GM19328 (cell line): ENCODE data around the gene TPCN1.

Experiments used
- ATAC-seq: cut with Tn5 transposase; IDR thresholded peaks from one replicate; pipeline ENCODE4 v1.9.1; 2021; ENCODE audit warnings: mild to moderate bottlenecking, moderate library complexity; ENCODE audit not compliant: unreplicated experiment

TPCN1 gene

DNA sequence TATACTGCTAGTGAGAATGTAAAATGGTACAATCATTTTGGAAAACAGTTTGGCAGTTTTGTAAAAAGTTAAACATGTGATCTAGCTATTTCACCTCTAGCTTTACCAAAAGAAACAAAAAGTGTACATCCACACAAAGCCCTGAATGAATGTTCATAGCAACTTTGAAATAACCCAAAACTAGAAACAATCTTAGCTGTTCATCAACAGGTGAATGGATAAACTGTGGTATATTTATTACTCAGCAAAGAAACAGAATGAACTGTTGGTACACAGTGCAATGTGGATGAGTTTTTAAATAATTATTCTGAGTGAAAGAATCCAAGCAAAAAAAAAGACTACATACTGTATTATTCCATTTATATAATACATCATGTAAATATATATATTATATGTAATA lies 36.3 kb downstream of the TPCN1 start:
- ATAC-seq: no peak

DNA sequence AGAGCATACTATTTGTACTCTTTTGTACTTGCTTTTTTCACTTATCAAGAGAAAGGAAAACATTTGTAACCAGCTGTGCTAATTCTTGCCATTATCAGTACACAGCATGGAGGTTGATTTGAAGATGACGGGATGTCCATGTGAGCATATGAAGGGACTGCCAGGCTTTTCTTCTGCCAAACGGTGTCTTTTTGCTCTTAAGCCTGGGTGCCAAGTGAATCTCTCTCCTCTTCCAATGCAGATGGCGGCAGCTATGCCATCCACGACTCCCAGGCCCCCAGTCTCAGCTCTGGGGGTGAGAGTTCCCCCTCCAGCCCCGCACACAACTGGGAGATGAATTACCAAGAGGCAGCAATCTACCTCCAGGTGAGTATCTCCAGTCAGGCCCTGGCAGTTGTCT lies 38.9 kb downstream of the TPCN1 start:
- ATAC-seq: no peak

DNA sequence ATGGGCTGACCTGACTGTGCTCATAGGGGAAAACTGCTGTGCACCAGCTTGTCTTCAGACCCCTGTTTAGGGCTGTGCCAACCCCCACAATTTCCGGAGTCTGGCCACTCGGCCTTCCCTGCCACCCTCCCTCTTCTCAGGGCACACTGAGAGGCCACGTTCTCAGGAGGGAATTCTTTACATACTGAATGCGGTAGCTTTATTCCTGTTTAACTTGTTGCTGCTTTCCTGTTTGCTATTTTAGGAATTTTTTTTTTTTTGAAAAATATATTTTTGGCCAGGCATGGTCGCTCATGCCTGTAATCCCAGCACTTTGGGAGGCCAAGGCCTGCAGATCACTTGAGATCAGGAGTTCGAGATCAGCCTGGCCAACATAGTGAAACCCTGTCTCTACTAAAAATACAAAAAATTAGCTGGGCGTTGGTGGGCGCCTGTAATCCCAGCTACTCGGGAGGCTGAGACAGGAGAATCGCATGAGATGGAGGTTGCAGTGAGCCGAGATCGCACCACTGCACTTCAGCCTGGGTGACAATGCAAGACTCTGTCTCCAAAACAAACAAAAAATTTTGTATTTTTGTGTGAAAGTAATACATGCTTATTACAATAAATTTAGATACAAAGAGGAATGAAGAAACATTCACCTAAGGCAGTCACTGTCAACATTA lies 39.5 kb downstream of the TPCN1 start:
- no peak for ATAC-seq

DNA sequence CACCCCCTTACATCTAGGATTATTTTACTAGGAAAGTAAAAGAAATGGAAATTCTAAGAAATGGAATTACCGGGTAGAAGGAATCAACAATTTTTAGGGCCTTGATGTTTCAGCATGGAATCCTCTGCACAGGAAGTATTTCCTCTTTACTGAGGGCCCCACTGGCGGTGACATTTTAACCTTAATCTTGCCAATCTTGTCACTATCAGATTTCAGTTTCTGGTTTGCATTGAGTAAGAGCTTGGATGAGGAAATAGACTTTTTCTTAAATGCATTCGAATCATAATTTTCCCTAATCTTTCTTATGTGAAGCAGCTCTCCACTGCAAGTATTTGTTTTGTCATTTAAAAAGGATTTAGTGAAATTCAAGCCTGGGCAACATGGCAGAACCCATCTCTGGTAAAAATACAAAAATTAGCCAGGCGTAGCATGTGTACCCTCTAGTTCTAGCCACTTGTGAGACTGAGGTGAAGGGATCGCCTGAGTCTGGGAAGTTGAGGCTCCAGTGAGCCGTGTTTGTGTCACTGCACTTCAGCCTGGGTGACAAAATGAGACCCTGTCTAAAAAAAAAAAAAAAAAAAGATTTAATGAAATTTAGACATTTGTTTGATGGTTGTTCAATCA lies 40.7 kb downstream of the TPCN1 start:
- no peak for ATAC-seq

DNA sequence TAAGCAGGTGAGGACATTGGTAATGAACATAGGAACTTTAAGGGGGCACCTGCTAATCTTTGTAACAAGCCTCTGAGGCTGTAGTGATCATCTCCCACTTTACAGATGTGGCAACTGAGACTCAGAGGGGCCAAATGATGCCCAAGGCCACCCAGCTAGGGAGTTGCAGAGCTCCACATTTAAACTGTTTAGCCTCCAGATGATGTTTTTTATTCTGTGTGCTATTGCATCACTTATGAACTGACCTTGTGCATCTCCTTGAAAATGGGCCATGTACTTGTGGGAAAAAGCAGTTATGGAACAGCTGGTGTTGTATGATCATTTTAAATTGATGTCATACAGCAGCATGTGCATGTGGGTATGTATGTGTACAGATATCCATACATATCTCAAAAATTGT lies 41.4 kb downstream of the TPCN1 start:
- no peak for ATAC-seq

DNA sequence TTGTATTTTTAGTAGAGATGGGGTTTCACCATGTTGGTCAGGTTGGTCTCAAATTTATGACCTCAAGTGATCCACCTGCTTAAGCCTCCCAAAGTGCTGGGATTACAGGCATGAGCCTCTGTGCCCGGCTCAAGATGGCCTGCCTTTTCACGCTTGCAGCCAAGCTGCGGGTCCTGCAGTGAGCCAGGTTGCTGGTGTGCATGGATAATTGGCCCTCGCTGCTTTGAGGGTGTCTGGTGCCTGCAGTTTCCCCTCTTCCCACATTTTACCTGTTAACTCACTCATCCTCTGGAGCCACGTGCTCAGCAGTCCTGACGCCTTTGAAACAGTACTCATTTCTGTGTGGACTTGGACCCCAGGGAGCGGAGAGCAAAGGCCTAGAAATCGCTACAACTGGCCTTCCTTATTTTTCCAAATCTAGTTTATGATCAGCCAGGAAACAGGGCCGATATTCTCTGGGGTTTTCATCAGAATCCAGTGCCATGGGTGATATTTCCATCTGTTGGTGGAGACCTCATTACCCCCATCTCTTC lies 42.2 kb downstream of the TPCN1 start:
- no peak for ATAC-seq

DNA sequence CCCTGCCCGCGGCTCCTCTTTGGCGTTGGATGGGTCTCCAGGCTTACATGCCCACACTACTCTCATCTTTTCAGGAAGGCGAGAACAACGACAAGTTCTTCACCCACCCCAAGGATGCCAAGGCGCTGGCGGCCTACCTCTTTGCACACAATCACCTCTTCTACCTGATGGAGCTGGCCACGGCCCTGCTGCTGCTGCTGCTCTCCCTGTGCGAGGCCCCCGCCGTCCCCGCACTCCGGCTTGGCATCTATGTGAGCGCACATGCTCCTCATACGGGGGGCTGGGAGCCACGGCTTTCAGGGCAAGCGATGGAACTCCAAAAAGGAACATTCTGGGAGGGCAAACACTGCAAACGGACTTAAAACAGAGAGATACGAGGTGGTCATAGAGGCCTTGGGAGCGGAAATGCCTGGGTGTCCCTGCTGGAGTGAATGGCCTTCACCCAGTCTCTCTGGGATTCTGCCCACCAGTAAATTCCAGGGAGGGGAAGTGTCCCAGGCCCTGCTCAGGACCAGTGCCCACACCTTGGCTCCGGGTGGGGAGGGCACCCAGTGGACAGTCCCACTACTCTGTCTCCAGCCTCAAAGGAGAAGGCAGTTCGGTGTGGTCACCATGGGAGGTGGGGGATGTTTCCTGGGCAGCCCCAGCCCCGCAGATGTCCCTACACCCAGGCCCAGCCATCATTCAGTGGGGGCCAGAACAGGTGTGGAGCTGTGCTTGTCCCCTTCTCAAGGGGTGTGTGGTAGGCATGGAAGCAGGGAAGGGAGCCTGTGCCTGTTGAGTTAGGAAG lies 45.0 kb downstream of the TPCN1 start:
- ATAC-seq: no peak

DNA sequence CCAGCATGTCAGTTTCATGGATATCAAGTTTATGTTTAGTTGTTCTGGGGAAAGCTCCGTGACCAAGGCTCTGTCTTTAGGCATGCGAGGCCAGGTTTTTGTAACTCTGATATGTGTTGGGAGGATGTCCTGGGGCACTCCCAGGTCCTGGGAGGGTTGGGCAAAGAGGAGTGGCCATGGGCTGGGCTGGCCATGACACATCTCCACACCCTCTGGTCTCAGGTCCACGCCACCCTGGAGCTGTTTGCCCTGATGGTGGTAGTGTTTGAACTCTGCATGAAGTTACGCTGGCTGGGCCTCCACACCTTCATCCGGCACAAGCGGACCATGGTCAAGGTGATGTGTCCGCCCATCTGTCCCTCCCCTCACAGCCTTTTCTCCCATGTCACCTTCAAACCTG lies 46.4 kb downstream of the TPCN1 start:
- no peak for ATAC-seq

DNA sequence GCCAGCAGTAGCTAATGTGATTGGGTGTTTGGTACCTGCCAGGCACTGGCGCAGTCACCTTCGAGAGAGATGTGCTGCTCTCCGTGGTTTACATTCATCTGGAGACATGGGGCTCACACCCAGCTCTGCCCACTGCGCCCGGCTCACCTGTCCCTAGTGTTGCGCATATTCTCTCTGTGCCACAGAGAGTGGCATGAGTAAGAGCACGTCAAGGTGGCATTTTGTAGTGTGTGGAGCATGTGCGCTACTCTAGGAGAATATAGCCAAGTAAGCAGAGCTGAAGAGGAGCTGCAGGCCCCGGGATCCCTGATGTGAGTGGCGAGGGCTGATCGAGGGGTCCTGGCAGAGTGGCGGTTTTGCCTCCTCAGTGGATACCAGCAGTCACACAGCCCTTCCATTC lies 46.9 kb downstream of the TPCN1 start:
- no peak for ATAC-seq

DNA sequence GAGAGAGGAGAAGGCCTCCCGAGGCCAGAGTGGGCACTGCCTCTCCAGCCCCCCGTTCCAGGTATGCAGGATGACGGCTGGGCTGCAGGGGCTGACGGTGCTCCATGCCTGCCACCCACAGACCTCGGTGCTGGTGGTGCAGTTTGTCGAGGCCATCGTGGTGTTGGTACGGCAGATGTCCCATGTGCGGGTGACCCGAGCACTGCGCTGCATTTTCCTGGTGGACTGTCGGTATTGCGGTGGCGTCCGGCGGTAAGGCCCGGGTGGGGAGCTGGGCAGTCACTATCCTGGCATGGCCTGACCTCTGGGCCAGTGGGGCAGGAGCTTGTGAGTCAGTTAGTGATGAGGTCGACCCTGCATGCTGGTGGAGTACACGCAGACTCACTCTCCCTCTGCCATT lies 47.4 kb downstream of the TPCN1 start:
- ATAC-seq: no peak

DNA sequence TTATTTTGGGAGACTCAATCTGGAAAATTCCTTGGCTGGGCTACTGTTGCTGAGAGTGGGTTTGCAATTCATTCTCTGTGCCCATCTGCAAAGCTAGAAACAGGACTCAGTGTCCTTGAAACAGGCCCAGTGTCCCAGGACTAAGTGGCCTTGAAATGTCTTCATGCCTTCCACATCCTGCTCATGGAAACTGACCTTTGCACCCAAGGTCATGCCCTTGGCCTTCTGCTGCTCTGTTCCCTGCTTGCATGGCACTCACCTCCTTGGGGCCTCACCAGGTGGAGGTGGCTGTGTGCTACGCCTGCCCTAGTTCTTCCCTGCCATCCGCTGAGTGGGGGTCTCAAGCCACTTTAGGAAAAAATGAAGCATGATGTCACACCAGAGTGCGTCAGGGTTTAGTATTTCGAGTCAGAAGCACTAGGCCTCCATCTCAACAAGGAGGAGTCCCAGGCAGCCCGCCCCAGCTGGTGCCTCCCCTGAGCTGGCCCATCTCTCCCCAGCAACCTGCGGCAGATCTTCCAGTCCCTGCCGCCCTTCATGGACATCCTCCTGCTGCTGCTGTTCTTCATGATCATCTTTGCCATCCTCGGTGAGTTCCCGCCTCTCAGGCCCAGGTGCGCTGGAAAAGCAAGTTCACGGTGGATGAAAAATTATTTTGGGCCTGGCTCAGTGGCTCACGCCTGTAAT lies 48.1 kb downstream of the TPCN1 start:
- no peak for ATAC-seq

DNA sequence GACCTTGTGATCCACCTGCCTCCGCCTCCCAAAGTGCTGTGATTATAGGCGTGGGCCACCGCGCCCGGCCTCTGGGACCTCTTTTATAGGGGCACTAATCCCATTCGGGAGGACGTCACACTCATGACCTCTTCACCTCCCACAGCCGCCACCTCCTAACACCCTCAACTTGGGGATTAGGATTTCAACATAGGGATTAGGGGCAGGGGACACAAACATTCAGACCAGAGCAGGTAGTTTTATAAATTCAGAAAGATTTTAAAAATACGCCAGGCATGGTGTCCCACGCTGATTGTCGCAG lies 49.4 kb downstream of the TPCN1 start:
- ATAC-seq: no peak

DNA sequence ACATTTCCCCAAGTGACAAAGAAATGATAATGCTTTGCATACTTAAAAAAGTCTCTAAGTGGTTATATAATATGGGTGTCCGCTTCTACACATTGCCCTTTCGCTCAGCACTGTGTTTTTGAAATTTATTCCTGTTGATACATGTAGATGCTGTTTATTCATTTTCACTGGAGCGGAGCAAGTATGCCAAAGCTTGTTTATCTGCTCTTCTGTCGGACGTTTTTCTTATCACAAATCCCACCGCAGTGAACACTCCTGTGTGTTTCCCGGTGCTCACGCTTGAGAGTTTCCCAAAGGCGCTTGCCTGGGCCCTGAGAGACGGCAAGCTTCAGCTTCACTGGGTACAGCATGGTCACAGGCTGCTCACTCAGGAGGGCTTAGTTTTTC lies 50.2 kb downstream of the TPCN1 start:
- ATAC-seq: no peak

DNA sequence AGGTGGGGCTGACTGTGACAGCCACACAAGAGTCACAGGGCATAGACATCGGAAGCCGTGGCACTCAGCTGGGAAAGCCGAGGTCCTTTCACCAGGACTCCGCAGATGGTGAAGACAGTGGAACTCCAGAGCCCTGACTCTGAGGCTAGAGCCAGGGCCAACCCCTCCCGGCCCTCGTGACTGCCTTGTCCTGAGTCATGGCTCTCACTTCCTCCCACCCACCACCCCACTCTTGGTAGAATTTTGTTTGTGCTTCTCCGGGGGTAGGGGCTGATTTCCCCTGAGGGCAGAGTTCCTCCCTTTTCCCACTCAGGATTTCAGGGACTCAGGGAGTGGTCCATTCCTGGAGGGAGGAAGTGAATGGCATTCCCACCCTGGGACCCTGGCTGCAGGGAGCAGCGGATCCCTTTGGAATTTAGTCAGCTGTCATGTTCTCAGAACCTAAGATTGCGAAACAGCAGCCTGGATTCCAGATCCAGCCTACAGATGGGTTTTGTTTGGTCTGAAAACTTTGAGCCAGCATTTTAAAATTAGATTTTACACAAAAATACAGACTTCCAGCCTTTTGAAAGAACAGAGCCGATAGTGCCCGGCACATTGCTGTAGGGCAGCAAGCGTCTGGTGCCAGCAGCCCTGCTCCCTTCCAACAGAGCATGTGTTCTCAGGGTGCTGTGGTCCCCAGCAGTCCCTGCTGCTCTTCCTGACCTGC lies 50.7 kb downstream of the TPCN1 start:
- no peak for ATAC-seq

DNA sequence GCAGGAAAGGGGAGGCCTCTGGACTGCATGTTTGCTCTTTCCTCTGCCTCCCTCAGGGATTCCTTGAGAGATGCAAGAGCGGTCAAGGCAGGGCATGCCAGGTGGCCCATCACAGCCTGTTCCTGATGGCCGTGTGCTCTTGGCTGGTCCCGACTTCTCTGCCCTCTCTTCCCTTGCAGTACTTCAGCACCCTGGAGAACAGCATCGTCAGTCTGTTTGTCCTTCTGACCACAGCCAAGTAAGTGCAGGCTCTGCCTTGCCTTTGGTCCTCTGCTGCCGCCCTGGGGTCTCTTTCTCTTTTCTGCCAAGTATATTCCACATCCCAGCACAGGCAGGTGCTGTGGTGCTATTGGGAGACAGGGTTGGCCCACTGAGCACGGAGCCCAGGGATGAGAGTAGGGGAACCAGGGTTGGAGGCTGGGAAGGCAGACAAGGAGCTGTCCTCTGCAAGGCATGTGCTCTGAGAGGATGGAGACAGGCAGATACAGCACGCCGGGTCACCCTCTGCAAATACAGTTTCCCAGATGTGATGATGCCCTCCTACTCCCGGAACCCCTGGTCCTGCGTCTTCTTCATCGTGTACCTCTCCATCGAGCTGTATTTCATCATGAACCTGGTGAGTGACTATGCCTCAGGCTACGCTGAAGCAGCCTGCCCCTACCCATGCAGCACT lies 51.9 kb downstream of the TPCN1 start:
- no peak for ATAC-seq

DNA sequence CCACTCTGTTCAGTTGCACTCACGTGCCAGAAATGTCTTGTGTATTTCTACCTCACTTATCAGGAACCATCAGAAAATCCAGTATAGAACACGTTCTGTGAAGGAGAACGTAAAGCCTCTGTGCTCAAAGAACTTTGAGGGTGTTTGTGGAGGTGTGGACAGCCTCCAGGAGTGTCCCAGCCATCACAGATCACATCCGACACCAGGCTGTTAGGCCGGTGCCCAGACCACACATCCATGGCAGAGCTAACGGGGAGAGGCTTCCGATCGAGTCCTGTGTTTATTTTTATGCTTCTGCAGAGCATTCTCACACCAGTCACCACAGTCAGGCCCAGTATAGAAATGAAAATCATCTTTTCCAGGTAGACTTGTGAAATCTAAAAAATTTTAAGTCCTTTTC lies 53.6 kb downstream of the TPCN1 start:
- ATAC-seq: no peak

DNA sequence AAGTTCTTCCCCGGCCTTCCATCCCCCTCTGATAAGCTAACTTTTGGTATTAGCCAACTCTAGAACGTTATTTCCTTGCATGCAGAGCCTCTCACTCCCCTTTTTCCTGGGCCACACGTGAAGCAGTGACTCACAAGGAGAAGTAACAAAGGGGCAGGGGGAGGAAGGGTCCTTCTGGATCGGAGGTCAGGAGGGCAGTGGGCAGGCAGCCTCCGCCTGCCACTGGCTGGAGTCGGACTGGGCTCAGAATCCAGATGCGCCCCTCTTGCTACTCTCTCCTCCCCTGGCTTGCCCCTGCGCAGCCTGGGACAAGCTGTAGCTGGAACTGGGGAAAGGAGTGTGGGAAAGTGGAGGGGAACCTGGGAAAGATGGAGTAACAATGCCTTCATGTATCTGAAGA lies 55.0 kb downstream of the TPCN1 start:
- ATAC-seq: no peak

DNA sequence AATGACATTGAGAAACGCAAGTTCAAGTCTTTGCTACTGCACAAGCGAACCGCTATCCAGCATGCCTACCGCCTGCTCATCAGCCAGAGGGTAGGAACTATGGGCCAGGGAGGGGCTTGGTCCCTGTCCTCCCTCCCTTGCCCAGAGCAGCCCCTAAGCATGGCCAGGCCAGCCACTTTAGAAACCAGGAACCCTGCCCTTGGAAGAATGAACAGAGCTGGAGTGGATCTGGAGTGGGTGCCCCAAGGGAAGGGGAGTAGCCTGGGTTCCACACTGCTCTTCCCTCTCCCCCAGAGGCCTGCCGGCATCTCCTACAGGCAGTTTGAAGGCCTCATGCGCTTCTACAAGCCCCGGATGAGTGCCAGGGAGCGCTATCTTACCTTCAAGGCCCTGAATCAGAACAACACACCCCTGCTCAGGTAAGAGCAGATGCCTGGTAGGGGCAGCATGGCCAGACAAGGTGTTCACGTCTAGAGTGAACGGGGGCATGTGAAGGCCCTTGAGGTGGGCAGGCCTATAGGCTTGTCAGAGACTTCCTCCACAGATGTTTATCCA lies 55.8 kb downstream of the TPCN1 start:
- no peak for ATAC-seq

DNA sequence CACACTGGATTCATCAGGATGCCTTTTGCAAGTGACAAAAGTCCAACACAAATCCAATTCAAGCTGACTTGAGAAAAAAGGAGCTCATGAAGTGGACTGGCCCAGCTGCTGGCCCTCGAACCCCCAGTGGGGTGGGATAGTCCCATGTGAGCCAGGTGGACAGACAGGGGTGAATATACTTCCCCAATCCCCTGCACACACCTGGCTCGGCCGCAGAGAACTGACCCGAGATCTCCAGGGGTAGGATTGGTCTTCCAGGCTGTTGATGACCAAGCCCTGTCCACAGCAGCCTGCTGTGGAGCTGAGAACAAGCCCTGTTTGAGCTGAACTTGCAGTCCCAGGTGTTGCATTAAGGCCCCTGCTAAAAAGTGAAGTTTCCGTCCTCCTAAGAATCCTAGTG lies 56.2 kb downstream of the TPCN1 start:
- no peak for ATAC-seq

DNA sequence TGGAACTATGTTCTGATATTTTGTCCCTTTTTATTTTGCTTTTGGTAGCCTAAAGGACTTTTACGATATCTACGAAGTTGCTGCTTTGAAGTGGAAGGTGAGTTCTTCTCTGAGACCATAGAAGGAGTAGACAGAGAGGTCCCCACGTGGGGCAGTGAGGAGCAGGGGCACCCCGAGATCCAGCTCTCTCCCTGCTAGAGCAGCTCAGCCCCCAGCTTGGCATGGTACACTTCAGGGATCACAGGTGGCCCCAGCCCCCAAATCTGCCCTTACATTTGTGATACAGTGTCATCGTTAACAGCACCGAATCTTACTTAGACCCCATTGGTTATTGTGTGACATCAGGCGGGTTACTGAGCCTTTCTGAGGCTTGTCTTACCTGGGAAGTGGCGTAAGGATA lies 56.9 kb downstream of the TPCN1 start:
- no peak for ATAC-seq
